Measurements from ENCODE around the gene MCM10. TPM values are rescaled to one million over a fixed set of nuclear protein-coding genes. Genes with fewer than 3 reads are reported as not detected.
"Not testable (repeated sequence)": the region's sequence is repeated elsewhere in the genome, so short reads cannot be mapped to it uniquely, and the experiment has no call there.

MCM10 gene
- total and polyA plus RNA-seq, 2 donors = 0.14 to 4.5 TPM

GRCh38 chr10:13144814-13145213 lies 16.5 kb upstream of the MCM10 start:
- no peak overlapping the region for H3K27ac ChIP-seq (ENCODE audit: low read depth)
- WGBS = 83% methylated on average over 3 of the region's 3 CpGs
- DNase-seq (ENCODE audit: extremely low spot score) = no peak

GRCh38 chr10:13146379-13146778 lies 15.0 kb upstream of the MCM10 start:
- Histone ChIP-seq H3K36me3 (ENCODE audit: insufficient read depth) (no peaks in the 10 kb centered on the region), H3K4me3 (ENCODE audit: low read depth, low read length) (no peak overlapping the region), H3K27ac (ENCODE audit: low read depth) (no peak overlapping the region), H3K4me1 (ENCODE audit: insufficient read depth) (no peaks in the 10 kb centered on the region)
- DNase-seq (ENCODE audit: extremely low spot score) = no peak
- 80% methylated on average over 1 of the region's 1 CpG for WGBS

More at GRCh38 chr10:13144814-13145213, 16.5 kb upstream of the MCM10 start:
- Histone ChIP-seq H3K4me1 (ENCODE audit: insufficient read depth) (no peaks in the 10 kb centered on the region), H3K36me3 (ENCODE audit: insufficient read depth) (no peaks in the 10 kb centered on the region), H3K4me3 (ENCODE audit: low read depth, low read length) (no peak overlapping the region)

GRCh38 chr10:13147161-13147560 lies 14.2 kb upstream of the MCM10 start:
- Histone ChIP-seq H3K4me1 (ENCODE audit: insufficient read depth) (no peaks in the 10 kb centered on the region), H3K4me3 (ENCODE audit: low read depth, low read length) (no peak overlapping the region), H3K36me3 (ENCODE audit: insufficient read depth) (no peaks in the 10 kb centered on the region), H3K27ac (ENCODE audit: low read depth) (no peak overlapping the region)
- DNase-seq (ENCODE audit: extremely low spot score) = no peak

- no peak overlapping the region for H3K4me3 ChIP-seq (ENCODE audit: low read depth, low read length)
- 85% methylated on average over 3 of the region's 3 CpGs for WGBS
- no peak for DNase-seq (ENCODE audit: extremely low spot score)
- H3K36me3 ChIP-seq (ENCODE audit: insufficient read depth) = no peaks in the 10 kb centered on the region
- no peaks in the 10 kb centered on the region for H3K4me1 ChIP-seq (ENCODE audit: insufficient read depth)
- H3K27ac ChIP-seq (ENCODE audit: low read depth) = no peak overlapping the region
Observed at GRCh38 chr10:13152296-13152695, 9.1 kb upstream of the MCM10 start.

- not testable (repeated sequence) for H3K36me3 ChIP-seq (ENCODE audit: insufficient read depth); H3K4me1 ChIP-seq (ENCODE audit: insufficient read depth); DNase-seq (ENCODE audit: extremely low spot score); H3K27ac ChIP-seq (ENCODE audit: low read depth); H3K4me3 ChIP-seq (ENCODE audit: low read depth, low read length)
- WGBS = 87% methylated on average over 4 of the region's 4 CpGs
Observed at GRCh38 chr10:13155860-13156259, 5.5 kb upstream of the MCM10 start.

GRCh38 chr10:13158401-13158800 lies 3.0 kb upstream of the MCM10 start:
- WGBS = 53% methylated on average over 32 of the region's 32 CpGs
- peak overlapping the region; percentile 54 for H3K27ac ChIP-seq (ENCODE audit: low read depth)
- H3K4me3 ChIP-seq (ENCODE audit: low read depth, low read length) = peak overlapping the region; percentile 39
- H3K4me1 ChIP-seq (ENCODE audit: insufficient read depth) = no peaks in the 10 kb centered on the region
- no peak for DNase-seq (ENCODE audit: extremely low spot score)
- no peaks in the 10 kb centered on the region for H3K36me3 ChIP-seq (ENCODE audit: insufficient read depth)

GRCh38 chr10:13161857-13162271 lies 506 bp downstream of the MCM10 start:
- DNase-seq (ENCODE audit: extremely low spot score) = no peak
- H3K36me3 ChIP-seq (ENCODE audit: insufficient read depth) = no peaks in the 10 kb centered on the region
- H3K27ac ChIP-seq (ENCODE audit: low read depth) = no peak overlapping the region
- peak overlapping the region; percentile 14 for H3K4me3 ChIP-seq (ENCODE audit: low read depth, low read length)
- WGBS = 2% methylated on average over 18 of the region's 18 CpGs
- H3K4me1 ChIP-seq (ENCODE audit: insufficient read depth) = no peaks in the 10 kb centered on the region

- WGBS = 87% methylated on average over 3 of the region's 3 CpGs
- no peaks in the 10 kb centered on the region for H3K36me3 ChIP-seq (ENCODE audit: insufficient read depth)
- no peak overlapping the region for H3K4me3 ChIP-seq (ENCODE audit: low read depth, low read length)
Observed at GRCh38 chr10:13163859-13164258, 2.5 kb downstream of the MCM10 start.

GRCh38 chr10:13165177-13165576 lies 3.8 kb downstream of the MCM10 start:
- no peaks in the 10 kb centered on the region for H3K36me3 ChIP-seq (ENCODE audit: insufficient read depth)
- no peak overlapping the region for H3K4me3 ChIP-seq (ENCODE audit: low read depth, low read length)
- no peak overlapping the region for H3K27ac ChIP-seq (ENCODE audit: low read depth)
- no peaks in the 10 kb centered on the region for H3K4me1 ChIP-seq (ENCODE audit: insufficient read depth)
- no peak for DNase-seq (ENCODE audit: extremely low spot score)

More at GRCh38 chr10:13163859-13164258, 2.5 kb downstream of the MCM10 start:
- H3K27ac ChIP-seq (ENCODE audit: low read depth) = no peak overlapping the region
- H3K4me1 ChIP-seq (ENCODE audit: insufficient read depth) = no peaks in the 10 kb centered on the region
- no peak for DNase-seq (ENCODE audit: extremely low spot score)

GRCh38 chr10:13167568-13167967 lies 6.2 kb downstream of the MCM10 start:
- no peak overlapping the region for H3K27ac ChIP-seq (ENCODE audit: low read depth)
- WGBS = 98% methylated on average over 7 of the region's 7 CpGs

GRCh38 chr10:13168781-13169180 lies 7.4 kb downstream of the MCM10 start:
- Histone ChIP-seq H3K36me3 (ENCODE audit: insufficient read depth) (no peaks in the 10 kb centered on the region), H3K27ac (ENCODE audit: low read depth) (no peak overlapping the region), H3K4me1 (ENCODE audit: insufficient read depth) (no peaks in the 10 kb centered on the region), H3K4me3 (ENCODE audit: low read depth, low read length) (no peak overlapping the region)
- DNase-seq (ENCODE audit: extremely low spot score) = no peak
- WGBS = 94% methylated on average over 6 of the region's 6 CpGs

More at GRCh38 chr10:13167568-13167967, 6.2 kb downstream of the MCM10 start:
- no peak for DNase-seq (ENCODE audit: extremely low spot score)
- Histone ChIP-seq H3K4me1 (ENCODE audit: insufficient read depth) (no peaks in the 10 kb centered on the region), H3K36me3 (ENCODE audit: insufficient read depth) (no peaks in the 10 kb centered on the region), H3K4me3 (ENCODE audit: low read depth, low read length) (no peak overlapping the region)

GRCh38 chr10:13173616-13174015 lies 12.3 kb downstream of the MCM10 start:
- DNase-seq (ENCODE audit: extremely low spot score) = no peak
- no peaks in the 10 kb centered on the region for H3K4me1 ChIP-seq (ENCODE audit: insufficient read depth)
- H3K4me3 ChIP-seq (ENCODE audit: low read depth, low read length) = no peak overlapping the region
- H3K27ac ChIP-seq (ENCODE audit: low read depth) = no peak overlapping the region
- H3K36me3 ChIP-seq (ENCODE audit: insufficient read depth) = no peaks in the 10 kb centered on the region
- 97% methylated on average over 2 of the region's 2 CpGs for WGBS

- DNase-seq (ENCODE audit: extremely low spot score) = no peak
- 97% methylated on average over 4 of the region's 4 CpGs for WGBS
- no peaks in the 10 kb centered on the region for H3K36me3 ChIP-seq (ENCODE audit: insufficient read depth)
- H3K4me3 ChIP-seq (ENCODE audit: low read depth, low read length) = no peak overlapping the region
- no peaks in the 10 kb centered on the region for H3K4me1 ChIP-seq (ENCODE audit: insufficient read depth)
- no peak overlapping the region for H3K27ac ChIP-seq (ENCODE audit: low read depth)
Observed at GRCh38 chr10:13180788-13181187, 19.4 kb downstream of the MCM10 start.

- Histone ChIP-seq H3K4me1 (ENCODE audit: insufficient read depth) (no peaks in the 10 kb centered on the region), H3K4me3 (ENCODE audit: low read depth, low read length) (no peak overlapping the region), H3K27ac (ENCODE audit: low read depth) (no peak overlapping the region), H3K36me3 (ENCODE audit: insufficient read depth) (no peaks in the 10 kb centered on the region)
- DNase-seq (ENCODE audit: extremely low spot score) = no peak
- 94% methylated on average over 1 of the region's 1 CpG for WGBS
Observed at GRCh38 chr10:13182424-13182823, 21.1 kb downstream of the MCM10 start.

- DNase-seq (ENCODE audit: extremely low spot score) = no peak
- no peak overlapping the region for H3K27ac ChIP-seq (ENCODE audit: low read depth)
- H3K4me1 ChIP-seq (ENCODE audit: insufficient read depth) = no peaks in the 10 kb centered on the region
- no peaks in the 10 kb centered on the region for H3K36me3 ChIP-seq (ENCODE audit: insufficient read depth)
- 97% methylated on average over 5 of the region's 5 CpGs for WGBS
- no peak overlapping the region for H3K4me3 ChIP-seq (ENCODE audit: low read depth, low read length)
Observed at GRCh38 chr10:13183625-13184024, 22.3 kb downstream of the MCM10 start.

Measured in urinary bladder (tissue), 4 donors.